PC-3 (cell line): ENCODE data around the gene UNK. TPM values are rescaled to one million over a fixed set of nuclear protein-coding genes. Genes with fewer than 3 reads are reported as not detected.
"Not testable (repeated sequence)": the region's sequence is repeated elsewhere in the genome, so short reads cannot be mapped to it uniquely, and the experiment has no call there.

ENCODE experiments used
- ATAC-seq: fragments of 200-7000 bp; cut with Tn5 transposase; 2 replicates; pipeline ENCODE4 v1.9.1; 2020; ENCODE audit warnings: mild to moderate bottlenecking, moderate library complexity
- BruUV-seq: library from RNA; stranded (reverse); fragments of 400-500 nt; replicated peaks from 2 replicates; lab custom pipeline; 2021; lab: Mats Ljungman, UMichigan
- CTCF ChIA-PET: fragments of 300-600 bp; sonication (Branson Sonifier 250); formaldehyde crosslinking; loops from one replicate; lab custom pipeline; 2022; ENCODE audit warnings: antibody characterized with exemption; lab: Charles Lee
- POLR2A ChIA-PET: fragments of 300-600 bp; sonication (Branson Sonifier 250); formaldehyde crosslinking; loops from one replicate; lab custom pipeline; 2022; ENCODE audit warnings: antibody characterized with exemption; ENCODE audit not compliant: unreplicated experiment; lab: Charles Lee
- DNase-seq: peaks from one replicate; pipeline ENCODE4 v3.0.0-alpha.2; 2015
- H2AFZ ChIP-seq: fragments of 300-600 bp; sonication (generic); 2 replicates; pipeline ENCODE4 v1.6.0; 2016; ENCODE audit warnings: antibody characterized with exemption, low read length
- H3F3A ChIP-seq: fragments of 300-600 bp; sonication (generic); one replicate; pipeline ENCODE4 v1.6.0; 2017; ENCODE audit warnings: antibody characterized with exemption, low read length, control low read depth, mild to moderate bottlenecking; ENCODE audit not compliant: unreplicated experiment
- H3K27ac ChIP-seq: fragments of 300-600 bp; sonication (generic); 2 replicates; pipeline ENCODE4 v1.5.1; 2016; ENCODE audit warnings: mild to moderate bottlenecking, low read length
- H3K27me3 ChIP-seq: fragments of 300-600 bp; sonication (generic); 2 replicates; pipeline ENCODE4 v1.6.1; 2016; ENCODE audit warnings: low read length, mixed read lengths
- H3K36me3 ChIP-seq: fragments of 300-600 bp; sonication (generic); 2 replicates; pipeline ENCODE4 v1.6.1; 2016; ENCODE audit warnings: low read depth, mixed run types, low read length, mixed read lengths
- H3K4me1 ChIP-seq: fragments of 300-600 bp; sonication (generic); 2 replicates; pipeline ENCODE4 v1.5.1; 2016; ENCODE audit warnings: low read length; ENCODE audit not compliant: insufficient read depth
- H3K4me2 ChIP-seq: fragments of 300-600 bp; sonication (generic); 2 replicates; pipeline ENCODE4 v1.6.0; 2016; ENCODE audit warnings: low read length
- H3K4me3 ChIP-seq: fragments of 300-600 bp; sonication (generic); 2 replicates; pipeline ENCODE4 v1.5.1; 2016; ENCODE audit warnings: mild to moderate bottlenecking, low read length, mixed read lengths
- H3K79me2 ChIP-seq: fragments of 300-600 bp; sonication (generic); 2 replicates; pipeline ENCODE4 v1.6.1; 2017; ENCODE audit warnings: low read length, mixed read lengths
- H3K9ac ChIP-seq: fragments of 300-600 bp; sonication (generic); 2 replicates; pipeline ENCODE4 v1.6.0; 2016; ENCODE audit warnings: mild to moderate bottlenecking, low read length
- H3K9me2 ChIP-seq: fragments of 300-600 bp; sonication (generic); replicated peaks from 2 replicates; pipeline ENCODE4 v1.6.1; 2016; ENCODE audit warnings: mixed run types, low read length, mixed read lengths
- H3K9me3 ChIP-seq: fragments of 300-600 bp; sonication (generic); 2 replicates; pipeline ENCODE4 v1.6.1; 2016; ENCODE audit warnings: low read length, mixed read lengths
- H4K20me1 ChIP-seq: fragments of 300-600 bp; sonication (generic); 2 replicates; pipeline ENCODE4 v1.6.1; 2016; ENCODE audit warnings: low read length, mixed read lengths
- EZH2 ChIP-seq: fragments of 300-600 bp; sonication (generic); IDR thresholded peaks from one replicate; pipeline ENCODE4 v1.6.1; 2017; ENCODE audit warnings: antibody characterized with exemption, mild to moderate bottlenecking, low read length; ENCODE audit not compliant: unreplicated experiment
- EZH2phosphoT487 ChIP-seq: fragments of 300-600 bp; sonication (generic); IDR thresholded peaks from 2 replicates; pipeline ENCODE4 v1.6.1; 2018; ENCODE audit warnings: mild to moderate bottlenecking, antibody characterized with exemption, low read length, borderline replicate concordance
- intact Hi-C: fragments of 100-400 bp; cut with micrococcal nuclease; formaldehyde crosslinking; loops from 2 replicates; pipeline ENCODE4 v1.9.0; 2023
- total RNA-seq: library from RNA; depleted of rRNA; stranded (reverse); fragments of >200 nt; gene quantifications from 2 replicates; pipeline ENCODE4 v1.2.3, GENCODE V29; 2014
- TF ChIP-seq, protein P1 (sequence below): fragments of 300-600 bp; sonication (generic); conservative IDR thresholded peaks from 2 replicates; pipeline ENCODE4 v1.5.1; 2017; ENCODE audit warnings: antibody characterized with exemption, low read depth, mild to moderate bottlenecking, low read length

The UNK gene
- total RNA-seq, 1 experiment from 2014 or later, result 21.8 TPM

DNA sequence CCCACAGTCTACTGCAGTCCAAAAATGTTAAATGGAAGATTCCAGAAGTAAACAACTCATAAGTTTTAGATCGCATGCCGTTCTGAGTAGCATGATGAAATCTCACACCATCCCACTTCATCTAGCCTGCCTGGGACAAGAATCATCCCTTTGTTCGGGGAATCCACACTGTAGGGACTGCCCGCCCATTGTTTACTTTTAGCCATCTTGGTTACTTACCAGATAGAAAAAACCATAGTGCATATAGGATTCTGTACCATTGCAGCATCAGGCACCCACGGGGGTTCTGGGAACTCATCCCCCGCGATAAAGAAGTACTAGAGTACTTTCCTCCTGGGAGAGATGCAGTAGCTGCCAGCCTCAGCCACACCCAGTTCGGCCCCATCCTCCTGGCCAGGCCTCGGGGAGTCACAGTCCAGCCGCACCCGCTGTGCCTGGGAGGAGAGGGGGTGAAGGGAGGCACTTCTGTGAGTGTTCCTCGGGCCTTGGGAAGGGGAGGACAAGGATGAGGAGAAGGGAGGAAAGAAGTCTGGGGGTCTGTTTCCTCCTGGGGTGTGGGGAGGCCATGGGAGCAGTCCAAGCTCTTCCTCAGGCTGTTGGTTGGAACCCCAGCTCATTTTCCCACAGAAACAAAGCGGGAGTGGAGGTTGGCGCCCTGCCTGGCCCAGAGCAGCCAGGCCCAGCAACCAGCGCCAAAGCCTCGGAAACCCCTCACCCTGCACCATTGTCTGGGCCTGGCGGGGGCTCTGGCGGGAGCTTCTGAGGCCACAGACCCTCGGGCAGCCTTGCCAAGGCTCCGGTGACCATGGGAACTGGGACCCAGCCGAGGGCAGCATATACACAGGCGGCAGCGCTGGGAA, 84.9 kb downstream of the UNK start:
- H3K36me3 ChIP-seq, result peaks cover 3% of the 10 kb centered on the region; the same call in 1 of the 2 replicates
- H4K20me1 ChIP-seq, result no peaks in the 10 kb centered on the region
- no peak for DNase-seq
- H3K4me3 ChIP-seq, result no peak overlapping the region
- no TSS peak for BruUV-seq
- H3K9me3 ChIP-seq, result no peaks in the 10 kb centered on the region
- ChIA-PET POLR2A (no interaction called here), CTCF (no interaction called here)
- peaks cover 17% of the 10 kb centered on the region for H3K4me1 ChIP-seq
- H3K27me3 ChIP-seq, result no peaks in the 10 kb centered on the region
- no peaks in the 10 kb centered on the region for H3K9me2 ChIP-seq
- H3K79me2 ChIP-seq, result no peaks in the 10 kb centered on the region
- H3K27ac ChIP-seq, result no peak overlapping the region
- TF ChIP-seq EZH2, result no peak
- TF ChIP-seq, protein P1, sequence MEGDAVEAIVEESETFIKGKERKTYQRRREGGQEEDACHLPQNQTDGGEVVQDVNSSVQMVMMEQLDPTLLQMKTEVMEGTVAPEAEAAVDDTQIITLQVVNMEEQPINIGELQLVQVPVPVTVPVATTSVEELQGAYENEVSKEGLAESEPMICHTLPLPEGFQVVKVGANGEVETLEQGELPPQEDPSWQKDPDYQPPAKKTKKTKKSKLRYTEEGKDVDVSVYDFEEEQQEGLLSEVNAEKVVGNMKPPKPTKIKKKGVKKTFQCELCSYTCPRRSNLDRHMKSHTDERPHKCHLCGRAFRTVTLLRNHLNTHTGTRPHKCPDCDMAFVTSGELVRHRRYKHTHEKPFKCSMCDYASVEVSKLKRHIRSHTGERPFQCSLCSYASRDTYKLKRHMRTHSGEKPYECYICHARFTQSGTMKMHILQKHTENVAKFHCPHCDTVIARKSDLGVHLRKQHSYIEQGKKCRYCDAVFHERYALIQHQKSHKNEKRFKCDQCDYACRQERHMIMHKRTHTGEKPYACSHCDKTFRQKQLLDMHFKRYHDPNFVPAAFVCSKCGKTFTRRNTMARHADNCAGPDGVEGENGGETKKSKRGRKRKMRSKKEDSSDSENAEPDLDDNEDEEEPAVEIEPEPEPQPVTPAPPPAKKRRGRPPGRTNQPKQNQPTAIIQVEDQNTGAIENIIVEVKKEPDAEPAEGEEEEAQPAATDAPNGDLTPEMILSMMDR, result no peak
- no peak for TF ChIP-seq EZH2phosphoT487
- 0 out of 2 replicates have a peak overlapping the region, but pooled peaks have one; percentile 13 for H2AFZ ChIP-seq
- no peak overlapping the region for H3K9ac ChIP-seq
- intact Hi-C loops, result no loop called here
- H3K4me2 ChIP-seq, result no peak overlapping the region
- peak; percentile 11; the same call in 1 of the 2 replicates for ATAC-seq
- H3F3A ChIP-seq, result no peaks in the 10 kb centered on the region

DNA sequence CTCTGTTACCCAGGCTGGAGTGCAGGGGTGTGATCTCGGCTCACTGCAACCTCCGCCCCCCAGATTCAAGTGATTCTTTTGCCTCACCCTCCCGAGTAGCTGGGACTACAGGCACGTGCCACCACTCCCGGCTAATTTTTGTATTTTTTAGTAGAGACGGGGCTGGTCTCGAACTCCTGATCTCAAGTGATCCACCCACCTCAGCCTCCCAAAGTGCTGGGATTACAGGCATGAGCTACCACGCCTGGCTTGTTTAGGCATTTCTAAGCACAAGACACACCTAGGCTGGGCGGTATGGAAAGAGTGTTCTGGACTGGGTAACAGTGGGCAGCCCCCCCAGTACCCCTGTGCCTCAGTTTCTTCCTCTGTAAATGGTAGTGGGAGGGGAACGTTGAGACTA, 85.6 kb downstream of the UNK start:
- POLR2A ChIA-PET, result not testable (repeated sequence)

DNA sequence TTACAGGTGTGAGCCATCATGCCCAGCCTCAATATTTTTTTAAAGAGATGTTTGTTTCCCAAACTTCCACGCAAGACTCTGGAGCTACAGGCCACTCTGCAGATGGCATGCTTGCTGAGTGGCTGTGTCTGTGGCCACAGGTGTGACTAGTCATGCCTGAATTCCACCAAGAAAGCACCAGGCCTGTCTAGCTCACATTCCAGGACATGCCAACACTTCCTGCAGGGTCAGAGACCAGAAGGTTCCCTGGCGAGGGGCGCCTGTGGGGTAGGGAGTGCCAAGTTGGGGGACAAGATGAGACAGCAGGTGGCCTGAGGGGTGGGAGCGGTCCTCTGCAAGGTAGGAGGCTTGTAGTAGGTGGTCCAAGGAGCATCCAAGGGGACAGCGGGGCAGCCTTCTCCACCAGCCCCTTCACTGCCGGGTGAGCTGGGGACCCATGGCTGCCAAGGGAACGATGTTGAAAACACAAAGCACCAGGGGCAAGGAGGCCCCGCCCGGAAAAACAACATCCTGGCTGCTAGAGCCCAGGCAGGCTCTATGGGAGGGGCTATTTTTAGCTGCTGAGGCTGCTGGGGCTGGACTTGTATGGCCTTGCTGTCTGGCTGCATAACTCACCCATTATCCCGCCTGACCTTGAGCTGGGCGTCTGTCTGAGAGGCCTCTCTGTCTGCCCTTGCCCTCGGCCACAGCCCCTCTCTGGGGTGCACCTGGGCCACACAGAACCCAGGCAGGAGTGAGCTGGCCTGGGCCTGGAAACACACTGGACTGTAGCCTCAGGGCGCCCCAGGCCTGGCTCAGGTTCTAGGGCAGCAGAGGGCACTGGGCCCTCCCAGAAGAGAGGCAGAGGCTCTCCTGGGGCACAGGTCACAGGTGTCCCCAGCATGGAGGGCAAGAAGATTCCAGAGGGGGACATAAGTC, 88.1 kb downstream of the UNK start:
- Histone ChIP-seq H3K79me2 (peaks cover 21% of the 10 kb centered on the region), H4K20me1 (no peaks in the 10 kb centered on the region), H3K9me3 (no peaks in the 10 kb centered on the region), H3K4me2 (peak overlapping the region; percentile 38), H3K36me3 (peaks cover 3% of the 10 kb centered on the region; the same call in 1 of the 2 replicates), H2AFZ (peak overlapping the region; percentile 42; the same call in 1 of the 2 replicates), H3K4me1 (peaks cover 36% of the 10 kb centered on the region), H3K4me3 (no peak overlapping the region), H3K9ac (no peak overlapping the region), H3K27ac (peak overlapping the region; percentile 62), H3K9me2 (no peaks in the 10 kb centered on the region), H3F3A (no peaks in the 10 kb centered on the region), H3K27me3 (no peaks in the 10 kb centered on the region)
- peak; percentile 16 for ATAC-seq
- POLR2A ChIA-PET, result interaction anchor here (0.6 to 1.1 kb wide), 3 partner anchors 9 to 93 kb away, joined by 5 to 29 read pairs (median 8); partner anchors contain the start of gene WBP2
- TF ChIP-seq EZH2, result no peak
- no TSS peak for BruUV-seq
- intact Hi-C loops, result no loop called here
- peak; percentile 80 for DNase-seq
- CTCF ChIA-PET, result interaction anchor here (0.6 kb wide), 1 partner anchor 17 kb away, joined by 3 read pairs; the partner anchor contains the start of gene WBP2

More for the DNA sequence above, 85.6 kb downstream of the UNK start:
- H3K36me3 ChIP-seq, CTCF ChIA-PET, H3K27me3 ChIP-seq, DNase-seq, H2AFZ ChIP-seq, H3F3A ChIP-seq, H3K4me3 ChIP-seq, H3K79me2 ChIP-seq, H3K4me2 ChIP-seq, H3K9ac ChIP-seq, H3K27ac ChIP-seq, intact Hi-C loops, H4K20me1 ChIP-seq, ATAC-seq, H3K9me3 ChIP-seq, BruUV-seq, H3K9me2 ChIP-seq: not testable (repeated sequence)
- peaks cover 18% of the 10 kb centered on the region for H3K4me1 ChIP-seq
